HEK293 (cell line): Measurements from ENCODE around the gene STAG3.
A peak's percentile ranks its signal among the peaks of the same experiment; 100 is the strongest.

Source experiments
- CTCF ChIP-seq: fragments of 450-650 bp; formaldehyde crosslinking; IDR thresholded peaks from 2 replicates; pipeline ENCODE4 v1.5.1; 2016; ENCODE audit warnings: missing biosample characterization, missing genetic modification characterization
- EGR2 ChIP-seq: fragments of 450-650 bp; formaldehyde crosslinking; IDR thresholded peaks from 2 replicates; pipeline ENCODE4 v1.5.1; 2016; ENCODE audit warnings: low read depth, missing biosample characterization, missing genetic modification characterization
- GLIS1 ChIP-seq: fragments of 450-650 bp; formaldehyde crosslinking; IDR thresholded peaks from 2 replicates; pipeline ENCODE4 v1.5.1; 2016; ENCODE audit warnings: missing biosample characterization, missing genetic modification characterization
- SALL2 ChIP-seq: fragments of 450-650 bp; formaldehyde crosslinking; IDR thresholded peaks from 2 replicates; pipeline ENCODE4 v1.5.0; 2017; ENCODE audit warnings: missing biosample characterization, mild to moderate bottlenecking, missing genetic modification characterization, borderline replicate concordance
- SETDB1 ChIP-seq: IDR thresholded peaks from one replicate; pipeline ENCODE4 v1.6.1; 2017; ENCODE audit warnings: mild to moderate bottlenecking, low read length, moderate library complexity, mixed read lengths; ENCODE audit not compliant: insufficient read length
- ZBTB11 ChIP-seq: fragments of 450-650 bp; formaldehyde crosslinking; conservative IDR thresholded peaks from 2 replicates; pipeline ENCODE4 v1.5.1; 2016; ENCODE audit warnings: low read depth, missing biosample characterization, missing genetic modification characterization
- ZBTB17 ChIP-seq: fragments of 450-650 bp; formaldehyde crosslinking; IDR thresholded peaks from 2 replicates; pipeline ENCODE4 v1.5.1; 2016; ENCODE audit warnings: missing biosample characterization, missing genetic modification characterization
- ZBTB26 ChIP-seq: fragments of 450-650 bp; formaldehyde crosslinking; optimal IDR thresholded peaks from 2 replicates; pipeline ENCODE3; 2016; ENCODE audit warnings: missing biosample characterization, mild to moderate bottlenecking, missing genetic modification characterization
- ZBTB6 ChIP-seq: fragments of 450-650 bp; formaldehyde crosslinking; IDR thresholded peaks from 2 replicates; pipeline ENCODE4 v1.5.1; 2017; ENCODE audit warnings: missing biosample characterization, missing genetic modification characterization
- ZBTB8A ChIP-seq: fragments of 450-650 bp; formaldehyde crosslinking; IDR thresholded peaks from 2 replicates; pipeline ENCODE4 v1.5.1; 2016; ENCODE audit warnings: missing biosample characterization, missing genetic modification characterization
- ZNF148 ChIP-seq: fragments of 450-650 bp; formaldehyde crosslinking; IDR thresholded peaks from 2 replicates; pipeline ENCODE4 v1.5.0; 2017; ENCODE audit warnings: missing biosample characterization, missing genetic modification characterization, borderline replicate concordance
- ZNF155 ChIP-seq: fragments of 450-650 bp; formaldehyde crosslinking; IDR thresholded peaks from 2 replicates; pipeline ENCODE4 v1.5.1; 2016; ENCODE audit warnings: missing biosample characterization, missing genetic modification characterization
- ZNF211 ChIP-seq: fragments of 450-650 bp; formaldehyde crosslinking; IDR thresholded peaks from 2 replicates; pipeline ENCODE4 v1.5.1; 2016; ENCODE audit warnings: low read depth, missing biosample characterization, missing genetic modification characterization
- ZNF223 ChIP-seq: fragments of 450-650 bp; formaldehyde crosslinking; IDR thresholded peaks from 2 replicates; pipeline ENCODE4 v1.5.1; 2016; ENCODE audit warnings: missing biosample characterization, missing genetic modification characterization
- ZNF280D ChIP-seq: fragments of 450-650 bp; formaldehyde crosslinking; IDR thresholded peaks from 2 replicates; pipeline ENCODE4 v1.5.1; 2016; ENCODE audit warnings: missing biosample characterization, missing genetic modification characterization
- ZNF341 ChIP-seq: fragments of 450-650 bp; formaldehyde crosslinking; IDR thresholded peaks from 2 replicates; pipeline ENCODE4; 2016; ENCODE audit warnings: low read depth, missing biosample characterization, missing genetic modification characterization
- ZNF404 ChIP-seq: fragments of 450-650 bp; formaldehyde crosslinking; IDR thresholded peaks from 2 replicates; pipeline ENCODE4 v1.5.1; 2017; ENCODE audit warnings: missing biosample characterization, missing genetic modification characterization
- ZNF555 ChIP-seq: fragments of 450-650 bp; formaldehyde crosslinking; conservative IDR thresholded peaks from 2 replicates; pipeline ENCODE4 v1.5.1; 2017; ENCODE audit warnings: missing biosample characterization, mild to moderate bottlenecking, missing genetic modification characterization, inconsistent platforms
- ZNF558 ChIP-seq: fragments of 450-650 bp; formaldehyde crosslinking; IDR thresholded peaks from 2 replicates; pipeline ENCODE4 v1.5.1; 2016; ENCODE audit warnings: missing biosample characterization, missing genetic modification characterization
- ZNF560 ChIP-seq: fragments of 450-650 bp; formaldehyde crosslinking; IDR thresholded peaks from 2 replicates; pipeline ENCODE4 v1.5.1; 2017; ENCODE audit warnings: missing biosample characterization, missing genetic modification characterization, borderline replicate concordance
- ZNF670 ChIP-seq: fragments of 450-650 bp; formaldehyde crosslinking; IDR thresholded peaks from 2 replicates; pipeline ENCODE4 v1.5.1; 2016; ENCODE audit warnings: missing biosample characterization, missing genetic modification characterization, low read depth
- ZNF785 ChIP-seq: fragments of 450-650 bp; formaldehyde crosslinking; IDR thresholded peaks from 2 replicates; pipeline ENCODE4 v1.5.1; 2016; ENCODE audit warnings: missing biosample characterization, missing genetic modification characterization
- ZNF792 ChIP-seq: fragments of 450-650 bp; formaldehyde crosslinking; IDR thresholded peaks from 2 replicates; pipeline ENCODE4 v1.5.1; 2016; ENCODE audit warnings: missing biosample characterization, missing genetic modification characterization
- ZNF830 ChIP-seq: fragments of 450-650 bp; IDR thresholded peaks from 2 replicates; pipeline ENCODE4 v1.5.0; 2018; ENCODE audit warnings: missing biosample characterization, missing genetic modification characterization, low read depth, mild to moderate bottlenecking, moderate library complexity
- ZSCAN23 ChIP-seq: fragments of 450-650 bp; formaldehyde crosslinking; IDR thresholded peaks from 2 replicates; pipeline ENCODE4 v1.5.1; 2016; ENCODE audit warnings: missing biosample characterization, missing genetic modification characterization

Gene STAG3

GRCh38 chr7:100148559-100149328 lies 29.0 kb upstream of the STAG3 start, which contains the start of gene LAMTOR4 (continued):
- peak; percentile 69 for TF ChIP-seq ZBTB17 (tag by site-specific recombination)
- TF ChIP-seq ZNF148 (tag by site-specific recombination): no peak
- TF ChIP-seq ZNF670 (tag by site-specific recombination): no peak
- no peak for TF ChIP-seq SETDB1
- no peak for TF ChIP-seq ZNF558
- no peak for TF ChIP-seq ZNF211 (tag by site-specific recombination)
- no peak for TF ChIP-seq ZNF223 (tag by site-specific recombination)
- no peak for TF ChIP-seq ZNF404
- TF ChIP-seq ZNF560 (tag by site-specific recombination): no peak
- TF ChIP-seq ZNF830 (tag by site-specific recombination): no peak
- peak; percentile 16; the same call in 1 of the 2 replicates for TF ChIP-seq ZBTB8A (tag by site-specific recombination)
- no peak for TF ChIP-seq ZNF555 (tag by site-specific recombination)
- peak; percentile 75 for TF ChIP-seq GLIS1 (tag by site-specific recombination)
- peak; percentile 37; the same call in 1 of the 2 replicates for TF ChIP-seq ZBTB6 (tag by site-specific recombination)
- TF ChIP-seq ZNF280D (tag by site-specific recombination): no peak
- TF ChIP-seq ZNF155 (tag by site-specific recombination): no peak
- TF ChIP-seq CTCF (tag by site-specific recombination): no peak; the same call in 1 of the 2 replicates
- no peak for TF ChIP-seq ZNF792
- no peak for TF ChIP-seq ZNF341 (tag by site-specific recombination)
- no peak for TF ChIP-seq SALL2 (tag by site-specific recombination)
- TF ChIP-seq ZBTB11: peak; percentile 79
- no peak for TF ChIP-seq ZSCAN23 (tag by site-specific recombination)
- TF ChIP-seq EGR2: peak; percentile 60; the same call in 1 of the 2 replicates
- TF ChIP-seq ZNF785 (tag by site-specific recombination): no peak
- peak; percentile 42 for TF ChIP-seq ZBTB26 (tag by site-specific recombination)
